IPS DF 4.7 (cell line): Measurements from ENCODE around the gene WBP2.
"Not testable (repeated sequence)": the region's sequence is repeated elsewhere in the genome, so short reads cannot be mapped to it uniquely, and the experiment has no call there.

Source experiments
- DNase-seq: peaks from one replicate; pipeline ENCODE4 v3.0.0-alpha.2; 2013; ENCODE audit warnings: low spot score; ENCODE audit errors: extremely low read depth

Gene WBP2

DNA sequence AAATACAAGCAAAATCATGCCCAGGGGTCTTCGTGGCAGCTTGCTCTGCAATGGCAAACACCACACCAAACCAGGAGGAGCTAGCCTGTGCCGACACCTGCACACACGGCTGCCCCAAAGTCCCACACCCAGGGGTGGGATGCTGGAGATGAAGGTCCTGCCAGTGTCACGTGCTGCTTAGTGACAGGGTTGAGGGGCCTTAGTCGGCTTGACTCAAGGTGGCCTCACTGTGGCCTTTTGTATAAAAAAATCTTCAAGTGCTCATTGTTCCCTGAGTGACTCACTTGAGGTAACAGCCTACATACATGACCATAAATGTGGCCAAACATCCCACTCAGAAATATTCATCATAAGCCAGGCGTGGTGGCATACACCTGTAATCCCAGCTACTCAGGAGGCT is 34.3 kb upstream of the WBP2 start:
- no peak for DNase-seq

DNA sequence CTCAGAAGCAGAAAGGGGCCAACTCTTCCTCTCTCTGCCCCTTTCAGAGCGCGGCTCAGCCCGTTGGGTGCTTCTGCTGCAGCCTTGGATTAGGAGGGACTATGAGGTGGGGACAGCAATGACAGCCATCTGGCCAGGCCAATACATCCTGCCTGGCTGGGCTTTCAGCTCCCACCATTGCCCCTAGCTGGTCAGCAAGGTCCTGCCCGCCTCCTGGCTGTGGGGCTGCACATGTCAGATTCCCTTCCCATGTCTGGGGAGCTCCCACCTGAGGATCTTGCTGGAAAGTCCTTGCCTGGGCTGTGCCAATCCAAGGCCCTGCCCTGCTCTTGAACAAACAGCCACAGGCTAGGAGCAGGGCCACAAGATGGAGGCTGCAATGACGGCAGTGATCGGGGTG is 33.3 kb upstream of the WBP2 start:
- no peak for DNase-seq

DNA sequence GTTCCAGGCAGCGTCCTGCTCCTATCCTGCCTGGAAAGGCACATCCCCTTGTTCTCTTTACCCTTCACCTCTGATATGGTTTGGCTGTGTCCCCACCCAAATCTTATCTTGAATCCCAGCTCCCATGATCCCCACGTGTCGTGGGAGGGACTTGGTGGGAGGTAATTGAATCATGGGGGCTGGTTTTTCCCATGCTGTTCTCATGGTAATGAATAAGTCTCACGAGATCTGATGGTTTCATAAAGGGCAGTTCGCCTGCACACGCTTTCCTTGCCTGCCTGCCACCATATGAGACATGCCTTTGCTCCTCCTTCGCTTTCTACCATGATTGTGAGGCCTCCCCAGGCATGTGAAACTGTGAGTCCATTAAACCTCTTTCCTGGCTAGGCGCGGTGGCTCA is 30.7 kb upstream of the WBP2 start:
- not testable (repeated sequence) for DNase-seq

DNA sequence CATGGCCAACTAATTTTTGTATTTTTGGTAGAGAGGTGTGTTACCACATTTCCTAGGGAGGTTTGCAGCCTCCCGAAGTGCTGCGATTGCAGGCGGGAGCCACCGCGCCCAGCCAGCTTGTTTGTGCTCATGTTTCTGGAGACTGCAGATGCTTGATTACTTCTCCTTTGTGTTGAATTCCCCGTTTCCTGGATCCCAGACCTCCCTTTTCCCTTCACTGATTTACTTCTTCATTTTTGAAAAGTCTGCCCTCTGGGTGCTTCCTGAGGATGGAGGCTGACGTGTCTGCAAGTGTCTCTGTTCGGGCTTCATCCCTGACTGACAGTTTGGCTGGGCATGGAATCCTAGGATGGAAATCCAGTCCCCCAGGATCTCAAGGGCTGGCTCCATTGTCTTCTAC is 30.3 kb upstream of the WBP2 start:
- DNase-seq: no peak

DNA sequence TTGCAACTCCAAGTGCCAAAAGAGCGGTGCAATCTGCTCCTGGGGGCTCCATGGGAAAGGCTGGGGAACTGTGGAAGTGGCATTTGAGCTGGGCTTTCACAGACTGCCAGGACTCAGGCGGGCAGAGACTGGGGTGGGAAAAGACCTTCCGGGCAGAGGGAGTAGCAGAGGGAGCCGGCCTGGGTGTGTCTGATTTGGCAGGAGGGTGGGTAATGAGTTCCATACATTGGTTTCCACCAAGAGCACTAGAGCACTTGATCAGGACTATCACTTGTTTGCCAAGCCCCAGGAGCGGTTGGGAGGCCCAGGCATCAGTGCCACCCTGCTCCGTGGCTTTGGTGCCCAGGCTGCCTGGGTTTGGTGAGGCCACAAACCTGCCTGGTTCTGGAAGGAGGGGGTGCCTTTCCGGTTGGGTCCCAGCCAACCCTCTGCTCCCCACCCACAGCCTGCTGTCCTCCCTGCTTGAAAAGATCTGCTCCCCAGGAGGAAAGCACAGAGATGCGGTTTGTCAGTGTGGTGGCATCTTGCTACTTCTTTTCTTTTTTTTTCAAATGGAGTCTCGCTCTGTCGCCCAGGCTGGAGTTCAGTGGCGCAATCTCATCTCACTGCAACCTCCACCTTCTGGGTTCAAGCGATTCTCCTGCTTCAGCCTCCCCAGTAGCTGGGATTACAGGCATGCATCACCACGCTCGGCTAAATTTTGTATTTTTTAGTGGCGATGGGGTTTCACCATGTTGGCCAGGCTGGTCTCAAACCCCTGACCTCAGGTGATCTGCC is 26.7 kb upstream of the WBP2 start:
- no peak for DNase-seq

DNA sequence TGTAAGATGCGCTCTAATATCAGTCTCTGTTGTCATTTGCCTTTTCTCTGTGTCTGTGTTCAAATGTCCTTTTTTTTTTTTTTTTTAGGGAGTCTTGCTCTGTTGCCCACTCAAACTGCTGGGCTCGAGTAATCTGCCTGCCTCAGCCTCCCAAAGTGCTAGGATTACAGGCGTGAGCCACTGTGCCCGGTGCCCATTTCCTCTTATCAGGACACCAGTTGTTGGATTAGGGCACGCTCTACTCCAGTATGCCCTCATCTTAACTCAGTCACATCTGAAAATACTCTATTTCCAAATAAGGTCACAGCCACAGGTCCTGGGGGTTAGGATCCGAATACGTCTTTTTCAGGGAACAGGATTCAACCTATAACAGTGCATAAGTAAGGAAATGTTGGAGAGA is 25.1 kb upstream of the WBP2 start:
- DNase-seq: no peak

DNA sequence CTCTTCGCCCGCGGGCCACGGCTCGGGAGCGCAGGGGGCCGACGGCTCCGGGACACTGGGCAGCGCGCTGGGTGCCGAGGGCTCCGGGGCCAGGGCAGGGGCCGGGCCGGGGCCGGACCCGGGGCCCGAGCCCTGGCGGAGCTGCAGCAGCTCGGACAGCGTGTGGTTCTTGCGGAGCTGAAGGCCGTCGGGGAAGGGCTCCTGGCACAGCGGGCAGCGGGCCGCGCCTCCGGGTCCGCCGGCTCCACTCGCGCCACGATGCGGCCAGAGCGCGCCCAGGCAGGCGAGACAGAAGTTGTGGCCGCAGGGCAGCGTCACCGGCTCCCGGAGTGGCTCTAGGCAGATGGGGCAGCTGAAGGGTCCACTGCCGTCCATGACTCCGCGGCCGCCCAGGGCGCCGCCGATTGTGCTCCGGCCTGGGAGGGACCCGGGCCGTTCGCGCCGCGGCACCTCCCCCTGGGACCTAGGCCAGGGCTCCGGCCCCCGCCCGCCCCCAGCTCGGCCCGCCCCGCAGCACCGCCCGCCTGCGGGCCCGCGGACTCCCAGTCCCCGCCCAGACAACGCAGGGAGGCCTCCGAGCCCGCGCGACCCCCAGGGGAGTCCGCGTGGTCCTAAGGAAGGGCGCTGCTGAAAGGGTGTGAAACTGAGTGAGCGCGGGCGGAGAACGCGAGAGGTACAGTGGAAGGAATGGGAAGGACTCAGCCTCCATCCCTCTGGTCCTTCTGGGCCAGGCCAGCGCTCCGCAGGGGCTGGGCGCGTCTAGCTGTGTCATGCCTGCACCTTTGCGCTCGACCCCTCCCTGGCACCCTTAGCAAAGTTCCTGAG is 23.3 kb upstream of the WBP2 start, which contains the start of gene TRIM47:
Gene TRIM47 (minus strand): TSS at position 408 of the 825 bp plus-strand sequence. CDS start 33 bp downstream, at position 375.
- DNase-seq: no peak

DNA sequence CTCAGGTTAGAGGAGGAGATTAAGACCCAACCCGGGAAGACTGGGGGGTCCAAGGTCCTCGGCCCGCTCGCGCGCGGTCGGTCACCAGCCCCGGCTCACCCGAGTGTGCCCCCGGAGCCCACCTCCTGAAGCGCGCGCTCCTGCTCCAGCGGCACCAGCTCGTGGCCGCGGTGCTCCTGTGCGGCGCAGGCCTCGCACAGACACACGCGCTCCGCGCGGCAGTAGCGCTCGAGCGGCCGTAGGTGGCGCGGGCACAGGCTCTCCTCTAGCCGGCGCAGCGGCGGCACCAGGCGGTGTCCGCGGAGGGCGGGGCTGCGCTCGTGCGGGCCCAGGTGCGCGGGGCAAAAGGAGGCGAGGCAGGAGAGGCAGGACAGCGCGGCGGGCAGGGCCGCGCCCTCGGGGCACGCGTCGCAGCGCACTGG is 22.6 kb upstream of the WBP2 start:
- no peak for DNase-seq

DNA sequence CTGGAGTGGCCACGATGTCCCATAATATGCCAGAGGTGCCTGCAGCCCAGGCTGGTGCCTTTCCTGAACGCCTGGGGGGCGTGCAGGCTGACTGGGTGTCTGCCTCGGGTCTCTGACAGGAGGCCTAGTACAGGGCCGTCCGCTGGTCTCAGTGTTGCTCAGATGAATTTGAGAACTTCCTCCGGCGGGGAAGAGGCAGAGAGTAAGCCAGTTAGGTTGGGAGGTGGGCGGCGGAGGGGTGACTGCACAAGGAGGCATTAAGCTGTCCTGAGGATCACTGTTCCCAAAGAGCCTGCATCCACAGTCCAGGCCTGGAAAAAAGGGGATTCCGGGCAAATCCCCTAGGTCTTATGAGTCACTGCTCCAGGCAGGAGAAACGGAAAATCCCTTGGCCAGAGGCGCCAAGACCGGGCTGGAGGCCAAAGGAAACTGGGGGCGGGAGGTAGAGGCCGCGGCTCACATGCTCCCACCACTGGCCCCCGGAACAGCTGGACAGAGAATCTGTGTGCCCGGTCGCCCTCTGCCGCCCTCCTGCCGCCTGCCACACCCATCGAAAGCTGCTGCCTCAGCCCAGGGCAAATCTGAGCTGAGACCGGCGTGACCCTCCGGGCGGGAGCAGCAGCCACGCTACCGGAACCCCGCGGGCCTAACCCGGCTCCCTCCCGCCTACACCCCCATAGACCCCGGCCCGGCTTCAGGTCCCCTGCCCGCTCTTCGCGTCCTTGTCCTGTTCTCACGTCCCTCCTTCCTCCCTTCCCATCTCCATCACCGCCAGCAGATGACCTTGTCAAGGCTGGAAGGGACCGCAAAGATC is 22.0 kb upstream of the WBP2 start:
- no peak for DNase-seq

DNA sequence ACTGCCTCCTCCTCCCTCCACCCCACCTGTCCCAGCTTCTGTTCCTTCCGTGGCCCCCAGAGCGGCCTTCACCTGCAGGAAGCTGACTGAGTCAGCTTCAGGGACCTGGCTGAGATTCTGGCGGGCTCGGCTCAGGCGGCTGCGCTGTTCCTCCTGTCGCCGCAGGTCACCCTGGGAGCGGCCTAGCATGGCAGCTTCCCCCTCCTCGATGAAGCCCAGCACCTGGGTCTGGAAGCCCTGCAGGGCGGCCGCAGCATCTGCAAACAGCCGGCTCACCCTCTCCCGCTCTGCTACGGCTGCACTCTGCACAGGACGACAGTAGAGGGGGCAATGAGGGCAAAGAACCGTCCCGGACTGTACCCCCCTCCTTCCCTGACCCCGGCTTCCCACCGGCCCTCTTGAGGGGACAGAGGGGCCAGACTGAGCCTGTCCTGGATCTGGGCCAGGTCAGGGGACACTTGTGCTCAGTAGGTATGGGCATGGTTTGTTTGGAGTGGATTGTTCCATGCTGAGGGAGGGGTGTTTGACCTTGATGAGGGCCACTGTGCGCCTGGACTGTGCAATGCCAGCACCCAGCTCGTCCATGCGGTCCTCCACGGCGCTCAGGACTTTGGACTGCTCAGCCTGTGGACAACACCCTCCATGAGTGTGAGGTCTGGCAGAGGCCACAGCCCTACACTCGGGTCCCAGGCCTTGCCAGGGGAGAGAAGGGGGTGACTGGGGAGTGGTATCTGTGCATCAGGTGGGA is 21.2 kb upstream of the WBP2 start:
- no peak for DNase-seq

DNA sequence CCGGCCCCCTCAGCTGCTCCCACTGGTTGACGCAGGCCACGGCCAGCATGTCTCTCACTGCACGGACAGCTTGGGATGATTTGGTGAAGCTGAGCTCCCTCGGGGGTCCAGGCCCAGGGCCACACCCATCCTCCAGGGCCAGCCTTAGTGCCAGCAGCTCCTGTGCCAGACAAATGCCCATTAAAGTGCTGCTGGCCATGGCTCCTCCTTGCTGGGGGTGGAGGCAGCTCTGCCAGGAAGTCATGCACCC is 20.7 kb upstream of the WBP2 start:
- DNase-seq: no peak

DNA sequence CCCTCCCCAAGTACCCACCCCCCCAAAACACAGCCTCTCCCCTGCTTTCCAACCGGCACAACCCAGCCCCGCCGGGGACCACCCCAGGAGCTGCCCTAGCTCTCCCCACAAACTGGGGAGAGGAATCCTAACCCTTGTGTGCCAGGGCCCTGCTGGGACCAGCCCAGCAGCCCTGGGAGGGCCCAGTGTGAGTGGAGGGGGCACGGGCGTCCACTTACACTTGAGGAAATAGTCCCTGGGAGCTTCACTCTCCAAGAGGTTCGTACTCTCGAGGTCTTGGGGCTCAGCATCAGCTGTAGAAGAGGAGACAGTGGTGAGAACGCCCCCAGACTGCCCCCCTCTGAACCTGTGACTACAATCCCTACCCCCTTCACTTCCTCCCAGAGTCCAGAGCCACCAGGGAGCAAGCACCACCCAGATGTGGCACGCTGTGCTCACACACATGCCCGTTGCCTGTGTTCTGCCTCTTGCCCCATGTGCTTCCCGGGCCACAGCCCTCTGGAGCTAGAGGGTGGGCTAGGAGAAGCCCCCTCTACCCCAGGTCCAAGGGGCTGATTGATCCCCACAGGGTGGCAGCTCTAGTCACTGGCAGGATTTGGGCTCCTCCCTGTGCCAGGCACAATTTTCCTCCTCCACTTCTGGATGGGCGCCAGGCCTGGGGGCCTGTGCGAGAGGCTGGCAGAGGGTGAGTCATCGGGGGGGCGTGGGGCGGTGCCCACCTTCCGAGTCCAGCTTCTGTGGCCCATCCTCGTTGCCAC is 20.2 kb upstream of the WBP2 start:
- DNase-seq: no peak

DNA sequence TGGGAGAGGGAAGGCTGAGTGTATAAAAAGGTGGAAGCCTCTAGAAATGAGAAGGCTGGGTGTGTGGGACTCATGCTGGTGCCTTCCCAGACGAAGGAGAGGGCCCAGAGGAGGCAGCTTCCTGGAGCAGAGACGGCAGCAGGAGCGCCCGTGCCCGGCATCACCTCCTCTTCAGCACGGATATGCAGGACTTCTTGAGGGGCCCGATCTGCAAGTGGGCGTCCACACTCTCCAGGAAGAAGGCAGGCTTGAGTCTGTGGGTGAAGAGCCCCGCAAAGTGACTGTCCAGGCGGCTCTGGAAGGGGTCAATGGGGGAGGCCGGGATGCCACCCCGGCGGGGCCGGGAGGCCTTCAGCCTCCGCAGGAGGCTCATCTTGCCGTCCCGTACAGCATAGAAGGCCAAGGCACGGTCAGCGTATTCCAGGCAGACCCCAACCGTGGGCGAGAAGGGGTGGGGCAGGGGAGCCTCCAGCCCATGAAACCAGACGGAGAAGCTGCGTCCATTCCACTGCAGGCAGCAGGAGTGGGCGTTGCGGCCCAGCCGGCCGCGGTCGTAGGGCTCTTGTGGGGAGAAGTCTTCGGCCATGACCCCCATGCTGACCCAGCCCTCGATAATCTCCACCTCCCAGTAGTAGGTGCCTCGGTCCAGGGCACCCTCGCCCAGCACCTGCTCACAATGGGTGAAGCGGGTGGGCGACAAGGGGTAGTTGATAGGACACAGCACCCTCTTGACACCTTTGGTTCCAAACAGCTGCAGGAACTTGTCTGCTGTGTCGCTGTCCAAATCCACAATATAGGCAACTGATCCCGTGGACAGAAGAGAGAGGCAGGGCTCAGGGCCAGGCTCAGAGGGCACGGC is 19.4 kb upstream of the WBP2 start:
- no peak for DNase-seq

DNA sequence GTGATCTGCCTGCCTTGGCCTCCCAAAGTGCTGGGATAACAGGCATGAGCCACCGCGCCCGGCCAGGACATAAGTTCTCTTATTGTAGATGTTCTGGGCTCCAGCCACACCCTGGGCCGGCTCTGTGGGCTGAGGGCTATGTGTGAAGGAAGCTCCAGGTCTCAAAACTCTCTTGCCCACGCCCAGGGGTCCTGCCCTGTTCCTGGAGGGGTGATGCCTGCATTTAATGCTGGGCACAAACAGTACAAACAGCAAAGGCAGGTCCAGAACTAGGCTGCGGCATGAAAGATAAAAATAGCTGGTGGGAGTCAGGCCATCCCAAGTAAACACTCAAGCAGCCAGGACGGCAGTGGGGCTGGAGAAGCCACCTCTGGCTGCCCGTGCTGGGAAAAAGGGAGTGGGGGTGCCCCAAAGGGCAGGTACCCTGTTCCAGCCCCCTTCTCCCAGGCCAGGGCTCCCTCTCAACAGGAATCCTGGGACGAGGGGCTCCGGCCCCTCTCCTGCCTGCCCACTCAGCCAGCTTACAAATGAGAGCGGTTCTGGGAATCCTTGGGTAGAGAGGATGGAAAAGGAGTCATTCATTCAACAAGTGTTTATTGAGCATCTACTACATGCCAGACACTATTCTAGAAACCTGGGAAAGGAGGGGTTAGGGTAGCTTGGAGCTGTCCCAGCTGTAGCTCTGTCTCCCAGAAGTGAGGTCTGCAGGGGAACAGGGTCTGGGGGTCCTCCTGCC is 18.6 kb upstream of the WBP2 start:
- DNase-seq: no peak

DNA sequence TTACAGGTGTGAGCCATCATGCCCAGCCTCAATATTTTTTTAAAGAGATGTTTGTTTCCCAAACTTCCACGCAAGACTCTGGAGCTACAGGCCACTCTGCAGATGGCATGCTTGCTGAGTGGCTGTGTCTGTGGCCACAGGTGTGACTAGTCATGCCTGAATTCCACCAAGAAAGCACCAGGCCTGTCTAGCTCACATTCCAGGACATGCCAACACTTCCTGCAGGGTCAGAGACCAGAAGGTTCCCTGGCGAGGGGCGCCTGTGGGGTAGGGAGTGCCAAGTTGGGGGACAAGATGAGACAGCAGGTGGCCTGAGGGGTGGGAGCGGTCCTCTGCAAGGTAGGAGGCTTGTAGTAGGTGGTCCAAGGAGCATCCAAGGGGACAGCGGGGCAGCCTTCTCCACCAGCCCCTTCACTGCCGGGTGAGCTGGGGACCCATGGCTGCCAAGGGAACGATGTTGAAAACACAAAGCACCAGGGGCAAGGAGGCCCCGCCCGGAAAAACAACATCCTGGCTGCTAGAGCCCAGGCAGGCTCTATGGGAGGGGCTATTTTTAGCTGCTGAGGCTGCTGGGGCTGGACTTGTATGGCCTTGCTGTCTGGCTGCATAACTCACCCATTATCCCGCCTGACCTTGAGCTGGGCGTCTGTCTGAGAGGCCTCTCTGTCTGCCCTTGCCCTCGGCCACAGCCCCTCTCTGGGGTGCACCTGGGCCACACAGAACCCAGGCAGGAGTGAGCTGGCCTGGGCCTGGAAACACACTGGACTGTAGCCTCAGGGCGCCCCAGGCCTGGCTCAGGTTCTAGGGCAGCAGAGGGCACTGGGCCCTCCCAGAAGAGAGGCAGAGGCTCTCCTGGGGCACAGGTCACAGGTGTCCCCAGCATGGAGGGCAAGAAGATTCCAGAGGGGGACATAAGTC is 17.6 kb upstream of the WBP2 start:
- DNase-seq: no peak

DNA sequence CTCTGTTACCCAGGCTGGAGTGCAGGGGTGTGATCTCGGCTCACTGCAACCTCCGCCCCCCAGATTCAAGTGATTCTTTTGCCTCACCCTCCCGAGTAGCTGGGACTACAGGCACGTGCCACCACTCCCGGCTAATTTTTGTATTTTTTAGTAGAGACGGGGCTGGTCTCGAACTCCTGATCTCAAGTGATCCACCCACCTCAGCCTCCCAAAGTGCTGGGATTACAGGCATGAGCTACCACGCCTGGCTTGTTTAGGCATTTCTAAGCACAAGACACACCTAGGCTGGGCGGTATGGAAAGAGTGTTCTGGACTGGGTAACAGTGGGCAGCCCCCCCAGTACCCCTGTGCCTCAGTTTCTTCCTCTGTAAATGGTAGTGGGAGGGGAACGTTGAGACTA is 15.1 kb upstream of the WBP2 start:
- not testable (repeated sequence) for DNase-seq

DNA sequence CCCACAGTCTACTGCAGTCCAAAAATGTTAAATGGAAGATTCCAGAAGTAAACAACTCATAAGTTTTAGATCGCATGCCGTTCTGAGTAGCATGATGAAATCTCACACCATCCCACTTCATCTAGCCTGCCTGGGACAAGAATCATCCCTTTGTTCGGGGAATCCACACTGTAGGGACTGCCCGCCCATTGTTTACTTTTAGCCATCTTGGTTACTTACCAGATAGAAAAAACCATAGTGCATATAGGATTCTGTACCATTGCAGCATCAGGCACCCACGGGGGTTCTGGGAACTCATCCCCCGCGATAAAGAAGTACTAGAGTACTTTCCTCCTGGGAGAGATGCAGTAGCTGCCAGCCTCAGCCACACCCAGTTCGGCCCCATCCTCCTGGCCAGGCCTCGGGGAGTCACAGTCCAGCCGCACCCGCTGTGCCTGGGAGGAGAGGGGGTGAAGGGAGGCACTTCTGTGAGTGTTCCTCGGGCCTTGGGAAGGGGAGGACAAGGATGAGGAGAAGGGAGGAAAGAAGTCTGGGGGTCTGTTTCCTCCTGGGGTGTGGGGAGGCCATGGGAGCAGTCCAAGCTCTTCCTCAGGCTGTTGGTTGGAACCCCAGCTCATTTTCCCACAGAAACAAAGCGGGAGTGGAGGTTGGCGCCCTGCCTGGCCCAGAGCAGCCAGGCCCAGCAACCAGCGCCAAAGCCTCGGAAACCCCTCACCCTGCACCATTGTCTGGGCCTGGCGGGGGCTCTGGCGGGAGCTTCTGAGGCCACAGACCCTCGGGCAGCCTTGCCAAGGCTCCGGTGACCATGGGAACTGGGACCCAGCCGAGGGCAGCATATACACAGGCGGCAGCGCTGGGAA is 14.4 kb upstream of the WBP2 start:
- DNase-seq: no peak
